ENCODE results near the gene RNF26. TPM values are rescaled to one million over a fixed set of nuclear protein-coding genes. Genes with fewer than 3 reads are reported as not detected.

Gene RNF26
- total and polyA plus RNA-seq, 4 donors: 6.3 to 19.1 (median 11.1) TPM

DNA sequence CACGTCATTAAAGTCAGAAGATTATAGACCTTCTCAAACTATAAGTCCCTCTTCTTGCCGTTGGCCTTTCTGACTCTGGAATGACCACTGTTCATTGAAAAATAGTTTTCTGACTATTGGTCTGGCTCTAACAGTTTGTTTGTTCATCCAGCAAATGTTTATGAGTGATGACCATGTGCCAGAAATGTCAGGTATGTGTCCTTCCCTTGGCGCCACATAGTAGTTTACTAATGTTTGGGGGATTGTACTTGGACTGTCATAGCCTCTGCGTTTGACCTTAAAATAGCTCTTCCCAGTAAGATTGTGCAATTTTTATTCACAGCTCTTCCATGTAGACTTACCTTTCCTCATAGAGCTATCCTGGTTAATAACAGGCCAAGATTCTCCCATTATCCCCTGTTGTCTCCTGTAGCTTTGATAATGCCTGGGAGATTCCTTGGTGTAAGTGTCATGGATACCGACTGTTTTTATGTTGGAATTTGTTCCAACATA lies 31.1 kb upstream of the RNF26 start:
- 80% methylated on average over 5 of the region's 5 CpGs for WGBS
- H3K36me3 ChIP-seq (ENCODE audit: control insufficient read depth in 4 of 4, insufficient read depth in 3 of 4, low read depth in 1 of 4, low read length in 3 of 4): peaks cover 4 to 32% (median 17%) of the 10 kb centered on the region in 4 donors

DNA sequence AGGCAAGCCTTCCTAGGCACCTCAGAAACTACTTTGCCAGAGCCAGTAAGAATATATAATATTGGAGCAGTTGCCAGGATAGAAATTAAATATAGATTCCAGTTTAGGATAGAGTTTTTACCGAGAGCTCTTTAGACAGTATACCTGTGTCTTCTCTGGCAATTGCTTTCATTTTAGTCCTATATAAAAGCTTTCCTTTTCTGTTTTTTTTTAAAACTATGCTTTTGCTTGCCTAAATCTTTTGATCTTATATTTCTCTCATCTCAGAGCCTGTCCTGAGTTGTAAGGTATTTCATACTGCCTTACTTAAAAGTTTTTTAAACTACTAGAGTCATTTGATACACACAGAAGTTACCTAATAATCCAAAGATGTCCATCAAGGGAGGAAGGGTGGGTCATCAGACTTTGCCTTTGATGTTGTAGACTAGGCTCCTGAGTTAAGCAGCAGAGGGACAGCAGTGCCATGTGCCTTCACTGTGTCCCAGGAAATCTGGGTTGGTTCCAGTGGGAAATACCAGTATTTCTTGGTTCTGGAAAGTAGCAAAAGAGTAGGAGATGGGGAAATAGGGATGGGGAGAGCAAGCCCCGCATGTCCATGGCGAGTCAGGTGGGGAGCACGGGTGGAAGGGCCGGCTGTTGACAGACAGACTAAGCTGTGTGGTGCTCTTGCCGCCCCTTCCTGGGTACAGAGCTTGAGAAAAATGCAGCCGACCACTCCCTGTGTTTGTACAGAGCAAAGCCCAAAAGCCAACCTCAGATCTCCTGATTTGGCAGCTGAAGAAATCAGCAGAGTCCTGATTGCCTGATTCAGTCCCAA lies 28.6 kb upstream of the RNF26 start:
- H3K4me3 ChIP-seq (ENCODE audit: low read depth in 1 of 3, low read length in 3 of 3): no peak overlapping the region
- H3K4me1 ChIP-seq (ENCODE audit: control insufficient read depth in 4 of 4, insufficient read depth in 4 of 4, low read length in 3 of 4): no peaks in the 10 kb centered on the region
- H3K27ac ChIP-seq (ENCODE audit: low read depth in 1 of 2, low read length in 2 of 2): no peak overlapping the region
- no peak overlapping the region for H3K9ac ChIP-seq (ENCODE audit: low read depth in 1 of 2, low read length in 2 of 2)
- no peak for TF ChIP-seq RAD21 (IDR thresholded peaks at IDR 0.05)
- TF ChIP-seq FOXA2 (IDR thresholded peaks at IDR 0.05): no peak
- TF ChIP-seq GABPA (IDR thresholded peaks at IDR 0.05 in 1 of 2, conservative IDR thresholded peaks at IDR 0.05 in 1 of 2): no peak
- TF ChIP-seq, protein P1, sequence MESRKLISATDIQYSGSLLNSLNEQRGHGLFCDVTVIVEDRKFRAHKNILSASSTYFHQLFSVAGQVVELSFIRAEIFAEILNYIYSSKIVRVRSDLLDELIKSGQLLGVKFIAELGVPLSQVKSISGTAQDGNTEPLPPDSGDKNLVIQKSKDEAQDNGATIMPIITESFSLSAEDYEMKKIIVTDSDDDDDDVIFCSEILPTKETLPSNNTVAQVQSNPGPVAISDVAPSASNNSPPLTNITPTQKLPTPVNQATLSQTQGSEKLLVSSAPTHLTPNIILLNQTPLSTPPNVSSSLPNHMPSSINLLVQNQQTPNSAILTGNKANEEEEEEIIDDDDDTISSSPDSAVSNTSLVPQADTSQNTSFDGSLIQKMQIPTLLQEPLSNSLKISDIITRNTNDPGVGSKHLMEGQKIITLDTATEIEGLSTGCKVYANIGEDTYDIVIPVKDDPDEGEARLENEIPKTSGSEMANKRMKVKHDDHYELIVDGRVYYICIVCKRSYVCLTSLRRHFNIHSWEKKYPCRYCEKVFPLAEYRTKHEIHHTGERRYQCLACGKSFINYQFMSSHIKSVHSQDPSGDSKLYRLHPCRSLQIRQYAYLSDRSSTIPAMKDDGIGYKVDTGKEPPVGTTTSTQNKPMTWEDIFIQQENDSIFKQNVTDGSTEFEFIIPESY (IDR thresholded peaks at IDR 0.05): no peak
- TF ChIP-seq EGR1 (IDR thresholded peaks at IDR 0.05; ENCODE audit: low read depth in 2 of 2): no peak
- no peak for TF ChIP-seq SP1 (IDR thresholded peaks at IDR 0.05)
- TF ChIP-seq YY1 (IDR thresholded peaks at IDR 0.05): no peak
- TF ChIP-seq HNF4G (IDR thresholded peaks at IDR 0.05): no peak
- no peak for TF ChIP-seq RXRA (IDR thresholded peaks at IDR 0.05)
- no peak for TF ChIP-seq TAF1 (conservative IDR thresholded peaks at IDR 0.05)
- WGBS: 97% methylated on average over 7 of the region's 7 CpGs
- peaks cover 2 to 21% (median 12%) of the 10 kb centered on the region in 4 donors for H3K36me3 ChIP-seq (ENCODE audit: control insufficient read depth in 4 of 4, insufficient read depth in 3 of 4, low read depth in 1 of 4, low read length in 3 of 4)
- H3K9me3 ChIP-seq (ENCODE audit: control insufficient read depth in 4 of 4, low read length in 3 of 4): no peaks in the 10 kb centered on the region
- no peak for DNase-seq (ENCODE audit: low spot score)
- no peaks in the 10 kb centered on the region for H3K27me3 ChIP-seq (ENCODE audit: control insufficient read depth in 4 of 4, insufficient read depth in 4 of 4, low read length in 3 of 4)

More for the DNA sequence above, 31.1 kb upstream of the RNF26 start:
- DNase-seq (ENCODE audit: low spot score): no peak
- no peaks in the 10 kb centered on the region for H3K27me3 ChIP-seq (ENCODE audit: control insufficient read depth in 4 of 4, insufficient read depth in 4 of 4, low read length in 3 of 4)
- H3K4me3 ChIP-seq (ENCODE audit: low read depth in 1 of 3, low read length in 3 of 3): no peak overlapping the region
- H3K9ac ChIP-seq (ENCODE audit: low read depth in 1 of 2, low read length in 2 of 2): no peak overlapping the region
- no peaks in the 10 kb centered on the region for H3K9me3 ChIP-seq (ENCODE audit: control insufficient read depth in 4 of 4, low read length in 3 of 4)
- no peak for TF ChIP-seq YY1 (IDR thresholded peaks at IDR 0.05)
- TF ChIP-seq, protein P2, sequence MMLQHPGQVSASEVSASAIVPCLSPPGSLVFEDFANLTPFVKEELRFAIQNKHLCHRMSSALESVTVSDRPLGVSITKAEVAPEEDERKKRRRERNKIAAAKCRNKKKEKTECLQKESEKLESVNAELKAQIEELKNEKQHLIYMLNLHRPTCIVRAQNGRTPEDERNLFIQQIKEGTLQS (IDR thresholded peaks at IDR 0.05): no peak
- TF ChIP-seq, protein P3, sequence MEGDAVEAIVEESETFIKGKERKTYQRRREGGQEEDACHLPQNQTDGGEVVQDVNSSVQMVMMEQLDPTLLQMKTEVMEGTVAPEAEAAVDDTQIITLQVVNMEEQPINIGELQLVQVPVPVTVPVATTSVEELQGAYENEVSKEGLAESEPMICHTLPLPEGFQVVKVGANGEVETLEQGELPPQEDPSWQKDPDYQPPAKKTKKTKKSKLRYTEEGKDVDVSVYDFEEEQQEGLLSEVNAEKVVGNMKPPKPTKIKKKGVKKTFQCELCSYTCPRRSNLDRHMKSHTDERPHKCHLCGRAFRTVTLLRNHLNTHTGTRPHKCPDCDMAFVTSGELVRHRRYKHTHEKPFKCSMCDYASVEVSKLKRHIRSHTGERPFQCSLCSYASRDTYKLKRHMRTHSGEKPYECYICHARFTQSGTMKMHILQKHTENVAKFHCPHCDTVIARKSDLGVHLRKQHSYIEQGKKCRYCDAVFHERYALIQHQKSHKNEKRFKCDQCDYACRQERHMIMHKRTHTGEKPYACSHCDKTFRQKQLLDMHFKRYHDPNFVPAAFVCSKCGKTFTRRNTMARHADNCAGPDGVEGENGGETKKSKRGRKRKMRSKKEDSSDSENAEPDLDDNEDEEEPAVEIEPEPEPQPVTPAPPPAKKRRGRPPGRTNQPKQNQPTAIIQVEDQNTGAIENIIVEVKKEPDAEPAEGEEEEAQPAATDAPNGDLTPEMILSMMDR (IDR thresholded peaks at IDR 0.05; ENCODE audit: low read depth, low read length, missing input control): no peak
- TF ChIP-seq HNF4G (IDR thresholded peaks at IDR 0.05): no peak
- TF ChIP-seq FOXA2 (IDR thresholded peaks at IDR 0.05): no peak
- TF ChIP-seq EGR1 (IDR thresholded peaks at IDR 0.05; ENCODE audit: low read depth in 2 of 2): no peak
- no peak for TF ChIP-seq NR2F2 (IDR thresholded peaks at IDR 0.05)
- TF ChIP-seq HNF4A (conservative IDR thresholded peaks at IDR 0.05): no peak
- peaks cover under 1 to 8% (median 5%) of the 10 kb centered on the region in 4 donors for H3K4me1 ChIP-seq (ENCODE audit: control insufficient read depth in 4 of 4, insufficient read depth in 4 of 4, low read length in 3 of 4)
- H3K27ac ChIP-seq (ENCODE audit: low read depth in 1 of 2, low read length in 2 of 2): no peak overlapping the region

Measured in liver (tissue), 9 donors.